ENCODE results near the gene CACNA2D4.

Gene CACNA2D4

DNA sequence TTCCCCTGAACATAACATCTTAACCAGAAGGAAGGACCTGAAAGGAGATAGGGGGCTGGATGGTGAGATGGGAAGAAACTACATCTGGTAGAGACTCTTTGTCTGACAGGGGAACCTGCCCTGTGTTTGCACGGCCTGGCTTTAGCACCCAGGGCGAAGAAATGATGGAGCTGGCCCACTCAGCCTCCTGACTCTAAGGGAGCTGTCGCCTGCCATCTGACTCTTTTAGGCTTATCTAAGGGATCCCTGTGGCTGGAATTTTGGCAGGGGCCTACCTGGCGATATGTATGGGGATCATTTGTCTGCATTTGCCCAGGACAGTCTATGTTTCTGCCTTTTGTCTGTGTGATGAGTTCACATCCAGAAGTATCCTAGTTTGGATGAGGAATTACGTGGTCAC lies 15.6 kb upstream of the CACNA2D4 start:
- no peak for DNase-seq

DNA sequence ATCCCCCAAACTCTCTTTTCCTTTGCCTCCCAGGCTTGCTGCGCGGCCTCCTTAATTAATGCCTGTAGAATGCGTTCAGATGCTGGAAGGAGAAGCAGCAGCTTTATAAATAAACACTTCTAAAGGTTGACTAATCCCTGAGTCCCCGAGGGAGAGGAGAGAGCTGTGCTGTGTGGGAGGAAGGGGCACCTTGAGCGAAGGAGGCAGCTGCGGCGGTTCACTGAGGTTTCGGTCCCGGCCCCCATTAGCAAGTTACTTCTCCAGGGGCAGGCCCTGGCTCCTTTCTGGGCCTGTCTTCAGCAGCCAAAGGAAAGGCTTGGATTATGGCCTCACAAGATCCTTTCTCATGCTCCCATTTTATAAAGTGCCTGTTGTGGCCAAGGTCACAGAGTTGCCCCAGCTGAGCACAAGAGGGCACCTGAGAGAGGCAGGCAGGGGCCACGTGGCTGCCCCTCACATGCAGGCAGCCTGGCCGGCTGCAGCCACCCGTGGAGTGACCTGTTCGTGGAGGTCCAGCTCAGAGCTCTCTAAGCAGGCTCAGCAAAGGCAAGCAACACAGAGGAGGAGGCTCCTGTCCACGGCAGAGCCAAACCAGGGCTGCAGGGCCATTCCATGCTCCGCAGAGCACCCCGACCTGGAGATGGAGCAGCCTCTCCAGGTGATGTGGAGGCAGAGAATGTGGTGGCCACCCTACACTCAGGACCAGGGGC lies 15.0 kb upstream of the CACNA2D4 start:
- no peak for DNase-seq

DNA sequence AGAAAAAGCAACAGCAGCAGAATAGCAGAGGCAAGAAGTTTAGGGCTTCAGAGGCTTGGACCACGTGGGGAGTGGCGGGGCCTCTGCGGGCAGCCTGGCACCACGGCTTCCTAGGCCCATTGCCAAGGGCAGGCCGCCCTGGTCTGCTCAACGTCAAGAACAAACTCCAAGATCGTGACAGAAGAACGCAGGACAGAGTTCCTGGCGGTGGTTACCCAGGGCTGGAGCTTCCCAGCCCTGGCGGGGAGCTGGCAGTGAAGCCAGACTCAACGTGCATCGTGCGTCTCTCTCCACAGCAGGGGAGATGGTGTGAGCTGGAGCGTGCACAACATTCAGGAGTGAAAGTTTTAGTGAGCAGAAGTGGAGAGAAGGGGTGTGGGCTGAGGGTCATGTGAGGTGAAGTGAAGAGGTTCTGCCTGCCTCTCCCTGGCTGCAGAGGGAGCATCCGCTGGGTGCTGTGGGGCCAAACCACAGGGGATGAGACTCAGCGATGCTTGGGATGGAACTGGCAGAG lies 13.9 kb upstream of the CACNA2D4 start:
- no peak for DNase-seq

DNA sequence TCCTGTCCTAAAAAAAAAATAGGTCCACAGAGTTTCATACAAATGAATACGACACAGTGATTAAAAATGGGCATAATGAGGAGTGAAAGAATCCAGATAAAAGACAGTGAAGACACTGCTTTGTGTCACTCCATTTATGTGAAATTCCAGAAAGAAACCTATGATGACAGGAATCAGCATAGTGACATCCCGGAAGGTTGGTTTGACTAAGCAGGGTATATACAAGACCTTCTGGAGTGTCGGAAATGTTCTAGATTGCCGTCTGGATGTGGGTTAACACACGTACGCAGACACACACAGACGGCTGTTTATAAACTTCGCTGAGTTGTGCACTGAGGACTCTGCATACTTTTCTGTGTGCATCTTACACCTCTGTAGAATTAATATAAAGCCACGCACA lies 13.2 kb upstream of the CACNA2D4 start:
- DNase-seq, result no peak

DNA sequence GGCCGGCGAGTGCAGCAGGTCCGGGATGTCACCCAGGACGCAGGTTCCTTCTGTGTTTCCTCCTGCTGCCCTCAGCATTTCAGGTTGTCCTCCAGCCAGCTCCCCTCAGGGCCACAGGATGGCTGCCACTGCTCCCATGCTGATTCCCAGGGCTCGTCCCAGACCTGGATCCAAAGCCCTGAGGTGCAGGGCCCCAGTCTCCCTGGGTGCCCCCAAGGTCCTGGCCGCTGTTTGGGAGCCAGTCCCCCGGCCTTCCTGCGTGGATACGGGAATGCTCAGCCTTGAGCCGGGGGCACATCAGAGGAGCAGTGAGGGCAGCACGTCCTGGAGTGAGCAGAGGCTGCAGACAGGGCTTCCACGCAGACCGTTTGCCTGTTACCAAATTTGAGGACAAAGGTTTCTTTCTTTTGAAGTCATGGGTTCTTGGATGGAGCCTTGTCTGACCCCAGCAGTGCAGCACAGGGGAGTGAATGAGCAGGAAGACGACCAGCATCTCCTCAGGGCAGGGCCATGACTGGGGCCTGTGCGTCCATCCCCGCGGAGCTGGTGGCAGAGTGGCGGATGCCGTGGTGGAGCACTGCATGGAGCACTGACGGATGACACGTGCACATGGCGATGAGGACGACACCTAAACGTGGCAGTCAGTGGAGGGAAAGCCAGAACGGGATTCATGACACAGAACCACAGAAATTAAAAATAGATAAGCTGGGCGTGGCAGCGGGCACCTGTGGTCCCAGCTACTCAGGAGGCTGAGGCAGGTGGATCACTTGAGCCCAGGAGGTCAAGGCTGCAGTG lies 12.5 kb upstream of the CACNA2D4 start:
- no peak for DNase-seq

DNA sequence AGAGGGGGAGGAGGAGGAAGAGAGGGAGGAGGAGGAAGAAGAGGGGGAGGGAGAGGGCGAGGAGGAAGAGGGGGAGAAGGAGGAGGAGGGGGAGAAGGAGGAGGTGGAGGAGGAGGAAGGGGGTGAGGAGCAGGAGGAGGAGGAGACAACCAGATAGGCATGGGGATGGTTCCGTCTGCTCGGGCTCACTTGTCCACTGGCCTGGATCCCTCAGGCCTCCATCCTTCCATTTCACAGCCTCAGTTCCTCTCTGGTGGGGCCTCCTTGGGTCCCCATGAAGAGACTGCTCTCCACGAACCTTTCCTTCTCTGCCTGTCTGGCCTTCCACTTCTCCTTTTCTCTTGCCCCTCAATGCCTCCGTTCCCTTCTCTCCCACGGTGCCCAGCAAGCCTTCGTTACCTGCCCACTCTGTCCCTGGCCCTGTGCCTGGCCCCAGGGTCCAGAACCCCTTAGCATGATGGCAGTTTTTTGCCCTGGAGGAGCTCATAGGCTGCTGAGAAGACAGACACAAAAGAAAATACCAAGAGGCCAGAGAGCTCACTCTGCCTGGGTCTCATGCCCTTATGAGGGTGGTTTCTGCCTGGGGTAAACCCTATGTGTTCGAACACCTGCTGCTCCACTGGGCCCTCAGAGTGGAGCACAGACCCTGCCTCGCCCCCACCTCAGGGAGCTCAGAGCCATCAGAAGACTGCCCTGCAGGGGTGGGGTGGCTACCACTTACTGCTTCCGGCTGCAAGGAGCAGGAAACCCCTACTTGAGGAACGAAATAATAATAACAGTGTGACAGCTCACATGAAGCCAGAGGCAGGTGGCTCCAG lies 11.7 kb upstream of the CACNA2D4 start:
- DNase-seq, result no peak

DNA sequence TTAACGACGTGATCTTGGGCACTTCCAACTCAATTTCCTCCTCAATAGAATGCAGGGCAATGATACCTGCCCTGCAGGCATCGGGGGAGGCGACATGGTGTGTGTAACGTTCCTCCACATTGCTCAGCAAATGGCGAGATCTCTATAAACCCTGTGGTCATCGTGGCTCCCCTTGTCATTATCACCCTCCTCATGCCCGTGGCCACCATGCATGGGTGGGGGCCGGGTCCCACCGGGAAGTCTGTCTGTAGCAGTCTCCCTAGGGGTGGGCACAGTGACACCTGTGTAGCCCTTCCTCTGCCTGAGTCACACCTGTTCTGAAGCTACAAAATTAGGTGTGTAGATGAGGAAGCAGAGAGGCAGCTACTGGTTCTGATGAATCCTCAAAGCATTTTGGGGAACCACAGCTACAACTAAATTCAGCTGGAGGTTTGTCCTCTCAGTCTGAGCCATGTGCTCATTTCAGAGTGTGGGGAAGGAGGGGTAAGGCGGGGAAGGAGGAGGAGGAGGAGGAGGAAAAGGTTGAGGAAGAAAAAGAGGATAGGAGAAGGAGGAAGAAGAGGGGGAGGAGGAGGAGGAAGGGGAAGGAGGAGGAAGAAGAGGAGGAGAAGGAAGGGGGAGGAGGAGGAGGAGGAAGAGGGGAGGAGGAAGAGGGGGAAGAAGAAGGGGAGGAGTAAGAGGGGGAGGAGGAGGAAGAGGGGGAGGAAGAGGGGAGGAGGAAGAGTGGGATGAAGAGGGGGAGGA lies 11.0 kb upstream of the CACNA2D4 start:
- no peak for DNase-seq

DNA sequence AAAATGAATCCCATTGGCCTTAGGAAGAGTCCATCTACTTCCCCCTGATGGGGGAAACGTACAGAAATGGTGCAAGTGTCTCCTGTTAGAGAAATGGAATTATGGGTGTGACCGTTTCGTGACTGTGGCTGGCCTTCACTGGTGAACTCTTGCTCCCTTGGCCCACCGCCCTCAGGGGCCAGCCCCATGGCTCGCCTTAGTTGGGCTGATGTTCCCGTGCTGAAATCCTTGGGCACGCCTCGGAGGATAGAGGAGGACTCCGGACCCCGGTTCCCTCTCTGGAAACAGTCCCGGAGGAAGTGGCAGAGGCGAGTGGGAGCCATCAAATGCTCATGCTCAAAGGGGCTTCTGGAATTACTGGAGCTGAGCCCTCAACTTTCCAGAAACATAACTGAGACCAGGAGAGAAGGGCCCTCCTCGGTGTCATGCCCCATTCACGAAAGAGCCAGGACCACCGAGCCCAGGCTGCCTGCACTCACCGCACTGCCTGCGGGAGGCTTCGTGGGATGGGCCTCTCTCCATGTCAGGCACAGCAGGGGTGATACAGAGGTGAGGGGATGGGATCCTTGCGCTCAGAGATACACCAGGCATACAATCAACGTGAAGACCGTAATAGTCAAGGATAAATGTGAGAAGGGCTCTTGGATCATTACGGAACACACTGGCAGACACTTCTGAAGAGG lies 10.1 kb upstream of the CACNA2D4 start:
- DNase-seq, result no peak

DNA sequence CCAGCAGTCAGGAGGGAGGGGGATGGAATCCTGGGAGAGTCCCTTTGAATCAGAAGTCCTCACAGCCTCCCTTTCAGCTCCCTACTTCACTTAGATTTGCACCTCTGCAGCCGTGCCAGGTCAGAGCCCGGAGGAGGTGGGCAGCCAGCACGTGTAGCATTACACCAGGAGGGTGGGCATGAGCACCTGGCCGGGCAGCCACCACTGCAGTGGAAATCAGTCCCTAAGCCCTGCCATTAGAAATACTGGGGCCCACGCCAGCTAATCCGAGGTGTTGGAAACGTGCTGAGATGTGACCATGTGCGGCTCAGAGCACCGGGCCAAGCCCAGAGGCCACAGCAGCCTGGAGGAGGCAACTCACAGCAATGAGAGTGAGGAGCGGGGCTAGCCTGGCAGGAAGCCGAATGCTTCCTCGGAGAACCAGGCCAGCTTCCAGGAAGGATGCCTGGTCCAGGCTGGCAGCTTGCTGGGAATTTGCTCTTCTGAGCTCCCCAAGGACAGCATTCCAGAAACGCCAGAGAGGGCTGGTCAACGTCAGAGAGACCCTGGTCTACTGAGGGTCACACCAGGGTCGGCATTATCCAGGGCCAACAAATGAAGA lies 9.4 kb upstream of the CACNA2D4 start:
- DNase-seq, result no peak

DNA sequence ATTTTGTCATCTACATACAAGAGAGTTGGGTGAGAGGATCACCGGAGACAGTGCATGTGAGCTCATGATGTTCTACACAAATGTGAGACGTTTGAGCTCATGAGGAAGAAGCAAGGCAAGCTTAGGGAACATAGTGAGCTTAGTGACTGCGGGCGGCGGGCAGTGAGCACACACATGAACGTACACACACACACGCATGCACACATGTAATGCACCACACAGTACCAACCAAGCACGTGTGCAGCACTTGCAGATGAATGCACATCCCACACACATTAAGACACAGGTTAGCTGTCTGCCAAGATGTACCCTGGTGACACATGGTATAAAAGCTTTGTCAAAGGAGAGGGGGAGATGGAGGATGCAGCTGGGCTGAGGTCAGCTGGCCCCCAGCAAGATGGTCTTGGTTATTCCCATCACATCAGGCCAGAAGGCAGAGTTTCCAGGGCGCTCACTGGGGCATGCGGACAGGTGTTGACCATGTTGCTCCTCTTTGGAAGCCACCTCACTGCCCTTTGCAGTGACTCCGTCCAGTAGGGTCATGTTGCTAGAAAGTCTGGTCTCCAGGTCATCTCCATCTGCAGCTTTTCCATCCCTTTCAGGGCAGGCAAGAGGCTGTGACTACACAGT lies 8.7 kb upstream of the CACNA2D4 start:
- DNase-seq, result no peak

DNA sequence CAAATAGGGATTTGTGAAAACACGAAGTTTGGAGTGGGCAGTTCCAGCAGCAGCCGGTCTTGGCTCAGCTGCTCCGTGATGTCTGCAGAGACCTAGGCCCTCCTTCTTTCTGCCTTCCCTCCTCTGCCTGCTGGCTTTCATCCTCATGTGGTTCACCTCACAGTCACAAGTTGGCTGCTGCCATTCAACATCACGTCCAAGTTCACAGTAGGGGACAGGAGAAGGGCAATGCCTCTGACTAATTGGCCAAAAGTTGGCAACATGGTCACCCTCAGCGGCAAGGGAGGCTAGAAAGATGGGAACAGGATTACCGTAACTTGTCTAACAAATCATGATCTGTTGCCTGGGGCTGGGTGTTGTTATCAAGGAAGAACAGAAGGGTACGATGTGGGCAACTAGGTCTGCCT lies 7.8 kb upstream of the CACNA2D4 start:
- no peak for DNase-seq

DNA sequence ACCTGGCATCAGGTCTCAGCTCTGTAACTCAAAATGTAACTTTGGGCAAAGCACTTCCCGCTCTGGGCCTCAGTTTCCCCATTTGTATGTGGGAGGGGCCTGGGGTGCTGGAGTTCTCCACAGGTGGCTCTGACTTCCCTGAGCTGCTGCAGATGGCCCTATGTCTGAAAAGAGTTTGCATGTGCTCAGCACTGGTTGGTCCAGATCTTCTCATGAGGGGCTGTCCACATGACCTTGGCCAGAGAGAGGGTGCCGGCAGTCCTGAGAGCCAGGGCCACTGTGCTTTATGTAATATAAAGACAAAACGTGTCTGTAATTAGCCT lies 7.2 kb upstream of the CACNA2D4 start:
- no peak for DNase-seq

DNA sequence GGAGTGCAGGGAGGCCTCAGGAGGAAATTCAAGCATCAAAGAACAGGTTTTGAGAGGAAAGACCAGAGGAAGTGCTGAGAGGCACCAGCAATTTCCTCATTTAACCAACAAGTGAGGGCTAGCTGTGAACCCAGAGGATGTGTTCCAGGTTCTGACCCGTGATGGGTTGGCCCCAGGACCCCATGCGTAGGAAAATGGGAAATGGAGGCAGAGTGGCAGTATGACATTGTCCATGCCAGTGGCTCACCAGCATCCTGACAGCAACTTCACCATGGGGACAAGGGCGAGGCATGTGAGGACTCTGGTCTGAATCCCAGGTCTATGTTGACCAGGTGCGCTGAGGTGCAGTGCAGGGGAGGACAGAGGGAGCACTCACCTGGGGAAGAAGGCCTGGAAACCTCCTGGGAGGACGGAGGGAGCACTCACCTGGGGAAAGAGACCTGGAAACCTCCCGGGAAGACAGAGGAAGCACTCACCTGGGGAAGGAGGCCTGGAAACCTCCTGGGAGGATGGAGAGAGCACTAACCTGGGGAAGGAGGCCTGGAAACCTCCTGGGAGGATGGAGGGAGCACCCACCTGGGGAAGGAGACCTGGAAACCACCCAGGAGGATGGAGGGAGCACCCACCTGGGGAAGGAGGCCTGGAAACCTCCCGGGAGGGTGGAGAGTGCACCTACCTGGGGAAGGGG lies 6.7 kb upstream of the CACNA2D4 start:
- no peak for DNase-seq

DNA sequence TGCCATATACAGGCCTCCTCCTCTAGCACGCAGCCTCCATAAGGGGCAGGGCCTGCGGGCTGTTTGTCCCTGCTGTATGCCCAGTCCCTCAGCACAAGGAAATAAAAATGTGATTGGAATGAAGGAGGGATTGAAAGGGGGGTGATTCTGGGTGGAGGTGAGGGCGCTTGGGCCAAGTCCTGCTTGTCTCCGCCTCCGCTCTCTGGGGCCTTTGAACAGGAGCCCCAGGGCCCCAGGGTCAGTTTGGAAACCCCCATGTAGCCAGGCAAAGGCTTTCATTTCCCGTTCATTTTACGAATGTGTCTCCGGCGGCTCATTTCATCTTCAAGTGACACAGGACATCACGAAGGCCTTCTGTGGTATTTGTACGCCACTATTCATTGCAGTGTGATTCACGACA lies 4.5 kb upstream of the CACNA2D4 start:
- DNase-seq, result no peak

DNA sequence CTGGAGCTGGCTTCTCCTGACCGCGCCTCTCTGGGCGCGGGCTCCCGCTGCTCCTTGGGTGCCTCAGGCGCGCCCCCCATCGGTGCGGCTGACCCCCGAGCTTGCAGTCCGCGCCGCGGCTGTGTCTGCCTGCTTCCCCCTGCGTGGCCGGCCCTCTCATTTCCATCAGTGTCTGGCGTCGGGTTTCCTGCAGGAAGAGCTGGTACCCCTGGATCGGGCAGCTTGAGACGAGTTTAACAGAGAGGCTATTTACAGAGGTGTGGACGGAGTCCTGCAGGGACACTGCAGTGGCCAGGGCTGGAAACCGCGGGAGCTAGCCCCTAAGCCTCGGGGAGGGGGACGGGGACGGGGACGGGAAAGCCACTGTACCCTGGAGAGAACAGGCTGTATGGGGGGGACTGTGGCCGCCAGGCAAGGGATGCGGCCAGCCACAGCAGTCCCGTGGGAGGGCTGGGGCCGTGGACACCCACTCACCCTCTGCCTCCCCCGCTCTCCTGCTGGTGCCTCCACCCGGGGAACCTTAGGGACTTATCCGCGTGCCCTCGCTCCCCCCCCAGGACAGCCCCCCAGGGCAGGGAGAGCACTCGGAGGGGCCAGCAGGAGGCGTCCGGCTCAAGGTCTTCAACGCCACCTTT lies 3.7 kb upstream of the CACNA2D4 start:
- DNase-seq, result no peak

DNA sequence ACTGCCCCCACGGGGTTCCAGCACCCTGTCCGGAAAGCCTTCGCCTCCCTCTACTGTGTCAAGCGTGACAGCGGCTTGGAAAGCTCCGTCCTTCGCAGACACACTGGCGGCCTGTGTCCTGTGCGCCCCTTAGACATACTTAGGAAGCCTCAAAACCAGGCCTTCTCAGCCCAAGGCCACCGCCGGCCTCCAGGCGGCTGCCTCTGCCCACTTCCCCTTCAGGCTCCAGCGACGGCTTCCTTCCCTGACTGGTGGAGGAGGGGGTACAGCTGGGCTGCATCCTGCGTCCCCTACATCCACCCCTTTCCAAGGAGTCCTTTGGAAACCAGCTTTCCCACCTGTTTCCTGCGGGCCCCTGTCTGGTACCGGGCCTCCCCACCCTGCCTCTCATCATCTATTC lies 2.5 kb upstream of the CACNA2D4 start:
- DNase-seq, result no peak

DNA sequence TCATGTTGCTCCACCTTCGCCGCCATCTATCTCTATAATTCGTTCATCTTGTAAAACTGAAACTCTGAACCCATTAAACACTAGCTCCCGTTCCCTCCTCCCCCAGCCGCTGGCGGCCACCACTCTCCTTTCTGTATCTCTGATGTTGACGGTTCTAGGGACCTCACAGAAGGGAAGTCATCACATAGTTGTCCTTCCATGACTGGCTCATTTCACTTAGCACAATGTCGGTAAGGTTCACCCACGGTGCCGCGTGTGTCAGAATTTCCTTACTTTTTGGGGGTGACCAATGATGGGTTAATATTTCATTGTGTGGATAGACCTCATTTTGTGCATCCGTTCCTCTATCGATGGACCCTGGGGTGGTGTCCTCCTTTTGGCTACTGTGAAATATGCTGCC lies 2.0 kb upstream of the CACNA2D4 start:
- DNase-seq, result no peak

DNA sequence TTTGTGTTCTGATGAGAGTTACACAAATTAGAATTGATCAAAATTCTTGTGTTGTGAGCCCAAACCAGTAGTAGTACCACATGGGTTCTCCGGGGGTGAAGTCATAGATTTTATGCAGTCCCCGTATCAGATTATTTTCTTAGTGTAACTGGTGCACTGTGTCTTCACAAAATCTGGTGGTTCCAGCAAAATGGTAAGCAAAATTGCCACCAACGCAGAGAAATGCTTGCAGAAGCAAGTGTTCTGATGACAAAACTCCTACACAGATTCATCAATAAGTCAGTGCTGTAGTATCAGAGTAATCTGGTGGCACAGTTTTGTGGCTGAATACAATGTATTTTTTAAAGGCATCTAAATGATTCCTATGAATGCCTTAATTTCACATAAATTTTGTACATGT lies 1.3 kb upstream of the CACNA2D4 start:
- no peak for DNase-seq

DNA sequence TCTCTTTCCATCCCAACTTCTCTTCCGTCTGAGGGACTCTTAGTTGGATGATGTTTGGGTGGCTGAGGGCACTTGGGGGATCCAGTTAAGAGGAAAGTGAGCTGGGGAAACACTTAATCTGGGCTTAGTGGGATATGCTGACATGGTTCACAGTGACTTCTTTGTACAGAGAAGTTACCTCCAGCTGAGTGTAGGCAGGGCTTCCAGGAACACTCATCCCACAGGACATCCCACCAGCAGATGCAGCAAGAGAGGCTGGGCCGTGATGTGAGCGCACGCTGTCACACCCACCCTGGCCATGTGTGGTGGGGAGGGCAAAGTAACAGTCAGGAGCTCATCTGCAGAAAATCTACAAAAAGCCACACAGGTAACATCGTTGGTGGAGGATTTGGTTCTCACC lies 832 bp upstream of the CACNA2D4 start:
- DNase-seq, result no peak

DNA sequence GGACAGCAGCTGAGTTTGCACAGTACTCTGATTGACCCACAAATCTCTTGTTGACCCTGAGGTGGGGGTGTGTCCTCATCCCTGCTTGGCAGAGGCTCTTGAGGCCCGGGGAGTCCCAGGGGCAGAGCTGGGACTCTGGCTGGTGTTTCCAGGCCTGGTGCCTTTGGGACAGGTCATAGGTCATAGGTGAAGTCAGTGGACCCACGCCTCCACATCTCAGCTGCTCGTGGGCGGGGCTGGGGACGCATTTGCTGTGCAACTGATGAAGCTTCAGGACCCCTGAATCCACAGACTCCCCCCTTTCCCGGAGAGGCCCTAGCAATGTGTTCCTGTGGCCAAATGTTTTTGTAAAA lies 408 bp upstream of the CACNA2D4 start:
- DNase-seq, result no peak

Data from amniotic stem cell (primary cell).